ENCODE data around the gene XYLT2. TPM values are rescaled to one million over a fixed set of nuclear protein-coding genes. Genes with fewer than 3 reads are reported as not detected.

XYLT2 gene
- total and polyA plus RNA-seq, 2 of the 13 experiments (the other 11 are each of a cell fraction or from before 2014, with no cell fraction given) = 17.0 to 22.1 TPM

DNA sequence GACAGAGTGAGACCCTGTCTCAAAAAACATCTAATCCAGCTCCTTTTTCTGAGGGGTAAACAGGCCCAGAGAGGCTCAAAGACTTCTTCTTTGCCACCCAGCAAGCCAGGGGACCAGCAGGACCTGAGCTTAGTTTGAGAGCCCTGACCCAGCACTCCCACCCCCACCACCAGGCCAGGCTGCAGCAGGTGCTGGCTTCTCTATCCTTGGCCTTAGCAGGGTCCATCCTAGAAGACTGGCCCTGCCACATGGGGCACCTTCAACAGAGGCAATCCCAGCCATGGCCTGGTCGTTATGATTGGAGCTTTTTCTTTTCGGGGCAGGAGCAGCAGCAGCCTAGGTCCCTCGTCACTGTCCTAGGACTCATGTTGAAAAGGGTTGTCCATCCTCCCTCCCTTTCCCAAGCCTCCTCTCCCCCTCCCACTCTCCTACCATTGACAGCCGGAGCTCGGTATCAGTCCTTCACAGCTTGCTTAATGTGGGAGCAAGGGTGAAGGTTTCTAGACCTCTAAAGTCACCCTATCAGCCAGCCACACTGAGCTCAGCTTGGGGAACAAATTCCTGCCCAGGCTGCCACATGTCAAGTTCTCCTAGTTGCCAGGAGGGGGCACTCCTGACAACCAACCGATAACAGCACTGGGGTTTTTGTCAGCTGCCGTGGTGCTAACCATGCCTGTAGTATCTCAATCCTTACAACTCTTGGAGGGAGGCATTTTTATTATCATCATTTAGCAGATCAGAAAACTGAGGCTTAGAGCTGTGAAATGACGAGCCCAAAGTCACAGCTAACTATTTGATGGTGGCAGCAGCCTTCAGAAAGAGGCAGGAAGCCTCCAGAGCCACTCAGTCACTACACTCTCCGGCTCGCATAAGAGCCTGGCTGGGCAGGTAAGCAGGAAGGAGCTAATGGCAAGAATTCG, 15.9 kb downstream of the XYLT2 start (continued):
- TF ChIP-seq, protein P1, sequence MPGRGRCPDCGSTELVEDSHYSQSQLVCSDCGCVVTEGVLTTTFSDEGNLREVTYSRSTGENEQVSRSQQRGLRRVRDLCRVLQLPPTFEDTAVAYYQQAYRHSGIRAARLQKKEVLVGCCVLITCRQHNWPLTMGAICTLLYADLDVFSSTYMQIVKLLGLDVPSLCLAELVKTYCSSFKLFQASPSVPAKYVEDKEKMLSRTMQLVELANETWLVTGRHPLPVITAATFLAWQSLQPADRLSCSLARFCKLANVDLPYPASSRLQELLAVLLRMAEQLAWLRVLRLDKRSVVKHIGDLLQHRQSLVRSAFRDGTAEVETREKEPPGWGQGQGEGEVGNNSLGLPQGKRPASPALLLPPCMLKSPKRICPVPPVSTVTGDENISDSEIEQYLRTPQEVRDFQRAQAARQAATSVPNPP (CRISPR knock-in tag; IDR thresholded peaks at IDR 0.05) = no peak
- TF ChIP-seq RAD21 (CRISPR knock-in tag; IDR thresholded peaks at IDR 0.05) (peak; percentile 76), ZNF432 (CRISPR knock-in tag; IDR thresholded peaks at IDR 0.05; ENCODE audit: borderline replicate concordance) (no peak), MLLT10 (CRISPR knock-in tag; IDR thresholded peaks at IDR 0.05) (no peak), SCMH1 (CRISPR knock-in tag; IDR thresholded peaks at IDR 0.05; ENCODE audit: borderline replicate concordance) (no peak), NONO (IDR thresholded peaks at IDR 0.05) (no peak), NONO (CRISPR knock-in tag; conservative IDR thresholded peaks at IDR 0.05) (no peak; the same call in 1 of the 2 replicates), GATAD1 (CRISPR knock-in tag; IDR thresholded peaks at IDR 0.05) (no peak; the same call in 1 of the 2 replicates), ZNF7 (CRISPR knock-in tag; IDR thresholded peaks at IDR 0.05) (no peak), ZNF713 (CRISPR knock-in tag; IDR thresholded peaks at IDR 0.05) (no peak), XRCC5 (optimal IDR thresholded peaks at IDR 0.05; ENCODE audit: low read length) (peak; percentile 96), ZNF207 (IDR thresholded peaks at IDR 0.05; ENCODE audit: borderline replicate concordance) (no peak), TAF1 (CRISPR knock-in tag; IDR thresholded peaks at IDR 0.05) (no peak), ARHGAP35 (CRISPR knock-in tag; IDR thresholded peaks at IDR 0.05; ENCODE audit: borderline replicate concordance) (no peak), RXRA (CRISPR knock-in tag; IDR thresholded peaks at IDR 0.05) (0 out of 2 replicates have a peak, but pooled peaks have one; percentile 37), ZNF234 (CRISPR knock-in tag; conservative IDR thresholded peaks at IDR 0.05) (no peak), HNRNPUL1 (IDR thresholded peaks at IDR 0.05; ENCODE audit: low read depth, low read length) (no peak), ZZZ3 (CRISPR knock-in tag; IDR thresholded peaks at IDR 0.05; ENCODE audit: borderline replicate concordance) (no peak), ZNF709 (CRISPR knock-in tag; IDR thresholded peaks at IDR 0.05) (0 out of 2 replicates have a peak, but pooled peaks have one; percentile 32), ZNF749 (CRISPR knock-in tag; IDR thresholded peaks at IDR 0.05; ENCODE audit: borderline replicate concordance) (no peak)
- TF ChIP-seq, protein P2, sequence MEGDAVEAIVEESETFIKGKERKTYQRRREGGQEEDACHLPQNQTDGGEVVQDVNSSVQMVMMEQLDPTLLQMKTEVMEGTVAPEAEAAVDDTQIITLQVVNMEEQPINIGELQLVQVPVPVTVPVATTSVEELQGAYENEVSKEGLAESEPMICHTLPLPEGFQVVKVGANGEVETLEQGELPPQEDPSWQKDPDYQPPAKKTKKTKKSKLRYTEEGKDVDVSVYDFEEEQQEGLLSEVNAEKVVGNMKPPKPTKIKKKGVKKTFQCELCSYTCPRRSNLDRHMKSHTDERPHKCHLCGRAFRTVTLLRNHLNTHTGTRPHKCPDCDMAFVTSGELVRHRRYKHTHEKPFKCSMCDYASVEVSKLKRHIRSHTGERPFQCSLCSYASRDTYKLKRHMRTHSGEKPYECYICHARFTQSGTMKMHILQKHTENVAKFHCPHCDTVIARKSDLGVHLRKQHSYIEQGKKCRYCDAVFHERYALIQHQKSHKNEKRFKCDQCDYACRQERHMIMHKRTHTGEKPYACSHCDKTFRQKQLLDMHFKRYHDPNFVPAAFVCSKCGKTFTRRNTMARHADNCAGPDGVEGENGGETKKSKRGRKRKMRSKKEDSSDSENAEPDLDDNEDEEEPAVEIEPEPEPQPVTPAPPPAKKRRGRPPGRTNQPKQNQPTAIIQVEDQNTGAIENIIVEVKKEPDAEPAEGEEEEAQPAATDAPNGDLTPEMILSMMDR (CRISPR knock-in tag; IDR thresholded peaks at IDR 0.05) = peak; percentile 90
- TF ChIP-seq, protein P3, sequence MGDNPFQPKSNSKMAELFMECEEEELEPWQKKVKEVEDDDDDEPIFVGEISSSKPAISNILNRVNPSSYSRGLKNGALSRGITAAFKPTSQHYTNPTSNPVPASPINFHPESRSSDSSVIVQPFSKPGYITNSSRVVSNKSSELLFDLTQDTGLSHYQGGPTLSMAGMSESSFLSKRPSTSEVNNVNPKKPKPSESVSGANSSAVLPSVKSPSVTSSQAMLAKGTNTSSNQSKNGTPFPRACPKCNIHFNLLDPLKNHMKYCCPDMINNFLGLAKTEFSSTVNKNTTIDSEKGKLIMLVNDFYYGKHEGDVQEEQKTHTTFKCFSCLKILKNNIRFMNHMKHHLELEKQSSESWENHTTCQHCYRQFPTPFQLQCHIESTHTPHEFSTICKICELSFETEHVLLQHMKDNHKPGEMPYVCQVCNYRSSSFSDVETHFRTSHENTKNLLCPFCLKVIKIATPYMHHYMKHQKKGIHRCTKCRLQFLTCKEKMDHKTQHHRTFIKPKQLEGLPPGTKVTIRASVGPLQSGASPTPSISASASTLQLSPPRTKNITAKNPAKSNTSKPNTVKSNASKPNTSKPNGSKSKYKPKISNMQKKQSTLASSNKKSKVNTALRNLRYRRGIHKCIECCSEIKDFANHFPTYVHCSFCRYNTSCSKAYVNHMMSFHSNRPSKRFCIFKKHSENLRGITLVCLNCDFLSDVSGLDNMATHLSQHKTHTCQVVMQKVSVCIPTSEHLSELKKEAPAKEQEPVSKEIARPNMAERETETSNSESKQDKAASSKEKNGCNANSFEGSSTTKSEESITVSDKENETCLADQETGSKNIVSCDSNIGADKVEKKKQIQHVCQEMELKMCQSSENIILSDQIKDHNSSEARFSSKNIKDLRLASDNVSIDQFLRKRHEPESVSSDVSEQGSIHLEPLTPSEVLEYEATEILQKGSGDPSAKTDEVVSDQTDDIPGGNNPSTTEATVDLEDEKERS (CRISPR knock-in tag; IDR thresholded peaks at IDR 0.05) = 0 out of 2 replicates have a peak, but pooled peaks have one; percentile 44

Data from HepG2 (cell line).